ENCODE data around the gene SOX30.
"Not testable (repeated sequence)": the region's sequence is repeated elsewhere in the genome, so short reads cannot be mapped to it uniquely, and the experiment has no call there.

The SOX30 gene

GRCh38 chr5:157652377-157652692 is at the start of gene SOX30:
SOX30 (minus strand) TSS chr5:157652438; CDS start chr5:157652078, 360 bp downstream.
- TF ChIP-seq CTCF (IDR thresholded peaks at IDR 0.05; ENCODE audit: low read depth, low read length, missing control alignments) = no peak
- DNase-seq (ENCODE audit: low read depth) = no peak
- peak within 1 kb of the TSS; percentile 13 for H3K4me3 ChIP-seq (ENCODE audit: low read depth, low read length)
- in situ Hi-C loops (cut with HindIII; ENCODE audit: low sequenced_read_pairs) = no loop called here

- in situ Hi-C loops (cut with HindIII; ENCODE audit: low sequenced_read_pairs); DNase-seq (ENCODE audit: low read depth): not testable (repeated sequence)
Observed at GRCh38 chr5:157698674-157699073, 46.4 kb upstream of the SOX30 start.

GRCh38 chr5:157696154-157696553 is 43.9 kb upstream of the SOX30 start:
- H3K4me3 ChIP-seq (ENCODE audit: low read depth, low read length); in situ Hi-C loops (cut with HindIII; ENCODE audit: low sequenced_read_pairs); DNase-seq (ENCODE audit: low read depth): not testable (repeated sequence)

More at GRCh38 chr5:157698674-157699073, 46.4 kb upstream of the SOX30 start:
- not testable (repeated sequence) for H3K4me3 ChIP-seq (ENCODE audit: low read depth, low read length)

- H3K4me3 ChIP-seq (ENCODE audit: low read depth, low read length); DNase-seq (ENCODE audit: low read depth); in situ Hi-C loops (cut with HindIII; ENCODE audit: low sequenced_read_pairs): not testable (repeated sequence)
Observed at GRCh38 chr5:157693816-157694215, 41.6 kb upstream of the SOX30 start.

- in situ Hi-C loops (cut with HindIII; ENCODE audit: low sequenced_read_pairs) = no loop called here
- no peak for DNase-seq (ENCODE audit: low read depth)
- no peak overlapping the region for H3K4me3 ChIP-seq (ENCODE audit: low read depth, low read length)
- TF ChIP-seq CTCF (IDR thresholded peaks at IDR 0.05; ENCODE audit: low read depth, low read length, missing control alignments) = no peak
Observed at GRCh38 chr5:157690690-157691433, 38.6 kb upstream of the SOX30 start.

GRCh38 chr5:157689942-157690689 is 37.9 kb upstream of the SOX30 start:
- in situ Hi-C loops (cut with HindIII; ENCODE audit: low sequenced_read_pairs) = no loop called here
- TF ChIP-seq CTCF (IDR thresholded peaks at IDR 0.05; ENCODE audit: low read depth, low read length, missing control alignments) = no peak
- H3K4me3 ChIP-seq (ENCODE audit: low read depth, low read length) = no peak overlapping the region
- no peak for DNase-seq (ENCODE audit: low read depth)

GRCh38 chr5:157687198-157687554 is 34.9 kb upstream of the SOX30 start:
- DNase-seq (ENCODE audit: low read depth) = no peak
- no peak overlapping the region for H3K4me3 ChIP-seq (ENCODE audit: low read depth, low read length)
- no peak for TF ChIP-seq CTCF (IDR thresholded peaks at IDR 0.05; ENCODE audit: low read depth, low read length, missing control alignments)
- in situ Hi-C loops (cut with HindIII; ENCODE audit: low sequenced_read_pairs) = no loop called here

GRCh38 chr5:157686276-157687197 is 34.3 kb upstream of the SOX30 start:
- DNase-seq (ENCODE audit: low read depth); in situ Hi-C loops (cut with HindIII; ENCODE audit: low sequenced_read_pairs); H3K4me3 ChIP-seq (ENCODE audit: low read depth, low read length): not testable (repeated sequence)

All from astrocyte of the cerebellum (primary cell).